HG03354 (cell line): ENCODE measurements around the gene ME3.
"Not testable (repeated sequence)": the region's sequence is repeated elsewhere in the genome, so short reads cannot be mapped to it uniquely, and the experiment has no call there.

ENCODE experiments used
- ATAC-seq: cut with Tn5 transposase; IDR thresholded peaks from one replicate; pipeline ENCODE4 v1.9.1; 2021; ENCODE audit warnings: mild to moderate bottlenecking; ENCODE audit not compliant: unreplicated experiment, poor library complexity, severe bottlenecking

Gene ME3

GRCh38 chr11:86535773-86536172 lies 136.6 kb downstream of the ME3 start:
- ATAC-seq = no peak

DNA sequence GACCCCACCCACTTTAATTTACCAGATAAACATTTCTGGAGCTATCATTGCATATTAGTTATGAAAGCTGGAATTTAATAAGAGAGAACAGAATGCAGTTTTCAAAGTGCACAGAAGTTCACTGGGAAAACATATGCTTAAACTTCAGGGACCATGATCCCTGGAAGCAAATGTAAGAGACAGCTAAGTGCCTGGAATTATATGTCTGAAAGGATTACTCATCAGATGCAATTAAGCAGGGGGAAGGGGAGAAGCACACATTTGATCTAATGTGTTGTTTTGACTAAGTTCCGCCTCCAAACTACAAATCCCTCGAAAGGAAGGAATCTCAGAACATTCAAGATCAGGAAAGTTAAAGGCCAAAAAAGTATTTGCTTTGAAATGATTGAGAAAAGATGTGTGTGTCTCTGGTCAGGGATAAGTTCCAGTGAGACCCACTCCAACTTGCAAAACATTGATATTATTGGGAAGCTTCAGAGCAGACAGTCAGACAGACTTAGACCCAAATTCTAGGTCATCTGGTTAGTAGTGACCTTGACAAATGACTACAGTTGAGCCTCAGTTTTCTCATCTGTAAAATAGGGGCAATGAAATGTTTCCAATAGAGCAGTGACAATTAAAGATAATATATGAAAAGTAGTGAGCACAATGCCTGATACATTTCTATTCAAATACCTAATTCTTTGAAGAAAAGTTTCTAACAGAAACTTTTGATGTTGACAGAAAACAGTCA lies 147.6 kb downstream of the ME3 start:
- no peak for ATAC-seq

DNA sequence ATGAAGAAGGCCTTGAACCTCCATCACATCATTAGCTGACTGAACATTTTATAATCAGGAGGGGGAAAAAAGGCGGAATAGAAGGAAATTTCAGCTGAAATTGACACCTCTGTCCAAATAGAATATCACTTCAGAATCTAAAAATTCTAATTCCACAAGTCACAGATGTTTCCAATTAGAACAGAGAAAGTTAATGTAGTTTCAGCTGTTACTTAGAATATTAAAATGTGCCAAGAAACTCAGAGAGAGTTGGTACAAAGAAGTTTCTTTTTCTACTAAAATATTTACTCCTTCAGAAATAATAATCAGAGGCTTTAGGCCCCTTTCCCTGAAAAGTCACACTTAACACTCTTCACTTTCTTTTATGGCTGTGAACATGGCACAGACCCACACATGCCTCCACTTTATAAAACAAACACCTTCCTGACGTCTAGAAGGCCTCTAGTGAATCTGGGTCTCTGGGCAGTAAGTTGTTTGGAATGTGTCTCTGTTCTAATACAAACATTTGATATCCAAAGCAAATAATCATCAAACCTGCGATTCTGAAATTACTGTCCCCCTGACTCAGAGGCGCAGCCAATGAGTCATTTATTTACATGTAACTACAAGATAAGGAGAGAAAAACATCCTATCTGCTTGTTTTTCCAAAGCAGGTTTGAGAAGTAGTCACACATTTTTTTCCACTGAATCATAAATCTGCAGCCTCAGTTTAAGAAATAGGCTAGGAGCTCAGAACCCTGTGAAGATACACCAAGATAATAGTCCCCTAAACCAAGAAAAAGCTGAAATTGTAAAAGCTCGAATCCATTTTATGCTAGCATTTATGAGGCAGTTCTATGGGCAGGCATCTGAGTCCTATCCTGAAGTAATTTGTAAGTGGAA lies 148.4 kb downstream of the ME3 start:
- ATAC-seq = no peak

GRCh38 chr11:86522512-86522911 lies 149.9 kb downstream of the ME3 start:
- ATAC-seq = not testable (repeated sequence)

- no peak for ATAC-seq
Measured at GRCh38 chr11:86519064-86519911, 153.1 kb downstream of the ME3 start.

DNA sequence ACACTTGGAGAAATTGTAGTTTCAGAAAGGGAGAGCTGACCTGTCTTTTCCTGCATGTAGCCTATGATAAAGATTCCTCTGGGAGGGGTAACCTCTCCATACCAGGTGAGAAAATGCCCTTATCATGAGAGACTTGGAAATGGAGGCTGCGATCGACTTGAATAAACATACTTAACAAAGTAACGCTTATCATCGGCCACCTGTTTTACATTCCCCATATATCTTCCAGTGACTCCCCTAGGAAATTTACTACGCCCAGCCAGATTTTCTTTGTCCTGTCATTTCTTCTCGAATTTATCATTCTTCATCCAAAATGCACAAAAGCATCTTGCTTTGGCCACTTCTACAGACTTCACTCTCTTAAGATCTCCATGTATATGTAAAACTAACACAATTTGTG lies 154.2 kb downstream of the ME3 start:
- ATAC-seq = no peak

DNA sequence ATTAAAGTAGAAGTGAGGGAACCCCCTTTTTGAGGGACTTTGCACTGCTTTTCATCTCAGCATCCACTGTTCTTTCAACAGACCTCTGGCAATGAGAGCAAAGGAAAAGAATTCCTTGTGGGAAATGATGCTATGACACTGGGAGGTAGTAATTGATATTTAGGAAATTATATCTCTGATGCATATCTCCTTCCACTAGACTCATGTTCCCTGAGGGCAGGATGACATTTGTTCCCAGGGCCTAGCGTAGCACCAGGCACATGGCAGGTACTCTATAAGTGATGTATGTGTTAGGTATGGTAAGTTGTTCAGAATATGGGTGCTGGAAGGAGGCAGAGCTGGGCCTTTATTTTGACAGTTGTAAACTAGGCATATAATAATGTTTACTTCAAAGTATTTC lies 154.9 kb downstream of the ME3 start:
- ATAC-seq = no peak

GRCh38 chr11:86515297-86516094 lies 156.9 kb downstream of the ME3 start:
- ATAC-seq = no peak

DNA sequence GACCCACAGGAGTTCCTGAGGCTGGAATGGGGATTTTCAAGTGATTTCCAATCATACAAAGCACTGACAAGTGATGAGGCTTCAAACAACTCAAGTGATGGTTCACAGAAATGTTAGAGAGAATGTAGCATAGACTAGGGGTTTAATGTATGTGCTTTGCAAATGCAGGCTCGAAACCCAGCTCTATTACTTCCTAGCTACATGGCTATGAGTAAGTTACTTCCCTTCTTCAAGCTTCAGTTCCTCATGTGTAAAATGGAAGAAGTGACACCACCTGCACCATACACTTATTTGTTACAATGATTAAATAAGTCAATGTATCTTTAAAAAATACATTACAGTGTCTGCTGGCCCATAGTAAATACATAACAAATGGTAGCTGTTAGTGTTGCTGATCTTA lies 158.0 kb downstream of the ME3 start:
- peak; percentile 58 for ATAC-seq

DNA sequence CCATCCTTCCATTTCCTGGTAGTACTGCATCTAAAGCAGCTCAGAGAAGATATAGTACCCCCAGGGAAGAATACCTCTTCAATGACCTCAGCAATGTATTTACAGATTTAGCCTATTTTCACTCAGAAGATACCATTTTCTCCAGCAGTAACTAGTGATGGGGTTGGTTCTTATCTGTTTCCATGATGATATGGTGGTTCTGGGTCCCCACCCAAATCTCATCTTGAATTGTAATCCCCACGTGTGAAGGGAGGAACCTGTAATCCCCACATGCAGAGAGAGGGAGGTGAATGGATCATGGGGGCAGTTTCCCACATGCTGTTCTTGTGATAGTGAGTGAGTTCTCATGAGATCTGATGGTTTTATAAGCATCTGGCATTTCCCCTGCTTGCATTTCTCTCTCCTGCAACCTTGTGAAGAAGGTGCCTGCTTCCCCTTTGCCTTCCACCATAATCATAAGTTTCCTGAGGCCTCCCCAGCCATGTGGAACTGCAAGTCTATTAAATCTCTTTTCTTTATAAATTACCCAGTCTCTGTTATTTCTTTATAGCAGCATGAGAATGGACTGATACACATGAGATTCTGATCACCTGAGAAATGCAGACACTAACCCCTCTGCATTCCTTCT lies 158.6 kb downstream of the ME3 start:
- no peak for ATAC-seq

- ATAC-seq = no peak
Measured at GRCh38 chr11:86513138-86513537, 159.3 kb downstream of the ME3 start.

DNA sequence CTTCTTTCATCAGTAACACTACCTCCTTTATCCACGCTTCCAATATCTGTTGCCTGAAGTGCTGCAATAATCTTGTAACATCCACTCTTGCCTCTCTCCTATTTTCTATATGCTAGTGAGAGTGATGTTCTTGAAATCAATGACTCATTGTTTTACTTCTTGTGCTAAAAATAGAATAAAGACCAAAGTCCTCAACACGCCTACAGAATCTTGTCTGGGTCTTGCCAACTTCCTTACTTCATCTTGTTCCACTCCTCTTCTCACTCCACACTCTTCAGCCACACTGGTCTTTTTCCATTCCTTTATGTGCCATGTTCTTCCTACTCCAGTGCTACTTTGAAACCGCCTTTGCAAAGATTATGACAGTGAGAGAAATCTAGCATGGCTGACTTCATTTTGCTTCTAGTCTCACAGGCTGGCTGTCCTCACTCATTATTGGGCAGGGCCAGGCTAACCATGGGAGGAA lies 161.3 kb downstream of the ME3 start:
- peak; percentile 68 for ATAC-seq

DNA sequence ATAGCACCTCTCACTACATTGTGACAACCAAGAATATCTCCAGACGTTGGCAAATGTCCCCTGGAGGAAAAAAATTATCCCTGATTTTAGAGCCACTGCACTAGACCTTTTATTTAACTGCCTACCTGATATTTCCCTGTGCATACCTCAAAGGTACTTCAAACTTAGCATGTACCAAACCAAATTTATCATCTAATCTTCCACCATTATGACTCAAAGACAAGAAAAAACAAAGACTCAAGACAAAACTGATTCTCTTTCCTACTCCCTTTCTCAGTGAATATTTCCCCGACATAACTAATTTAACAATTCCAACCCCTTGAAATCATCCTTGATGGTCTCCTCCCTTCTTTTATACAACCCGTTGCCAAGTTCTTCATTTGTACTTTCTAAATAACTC lies 161.7 kb downstream of the ME3 start:
- ATAC-seq = no peak

DNA sequence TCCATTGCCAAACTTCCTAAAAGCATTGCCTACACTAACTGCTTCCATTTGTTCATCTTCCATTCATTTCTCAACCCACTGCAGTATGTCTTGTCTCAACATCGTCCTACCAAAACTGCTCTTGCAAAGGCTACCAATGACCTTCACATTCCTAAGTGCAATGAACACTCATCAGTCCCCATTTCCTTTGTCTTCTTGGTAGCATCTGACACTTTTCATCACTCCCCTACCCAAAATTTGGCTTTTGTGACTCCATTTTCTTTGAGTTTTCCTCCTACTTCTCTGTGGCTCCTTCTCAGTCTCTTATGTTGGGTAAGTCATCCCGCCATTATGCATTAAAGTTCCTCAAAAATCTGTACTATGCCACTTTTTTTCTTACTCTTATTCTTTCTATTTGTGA lies 162.3 kb downstream of the ME3 start:
- ATAC-seq = no peak

GRCh38 chr11:86509588-86509974 lies 162.8 kb downstream of the ME3 start:
- ATAC-seq = no peak

- no peak for ATAC-seq
Measured at GRCh38 chr11:86508604-86509587, 163.5 kb downstream of the ME3 start.

DNA sequence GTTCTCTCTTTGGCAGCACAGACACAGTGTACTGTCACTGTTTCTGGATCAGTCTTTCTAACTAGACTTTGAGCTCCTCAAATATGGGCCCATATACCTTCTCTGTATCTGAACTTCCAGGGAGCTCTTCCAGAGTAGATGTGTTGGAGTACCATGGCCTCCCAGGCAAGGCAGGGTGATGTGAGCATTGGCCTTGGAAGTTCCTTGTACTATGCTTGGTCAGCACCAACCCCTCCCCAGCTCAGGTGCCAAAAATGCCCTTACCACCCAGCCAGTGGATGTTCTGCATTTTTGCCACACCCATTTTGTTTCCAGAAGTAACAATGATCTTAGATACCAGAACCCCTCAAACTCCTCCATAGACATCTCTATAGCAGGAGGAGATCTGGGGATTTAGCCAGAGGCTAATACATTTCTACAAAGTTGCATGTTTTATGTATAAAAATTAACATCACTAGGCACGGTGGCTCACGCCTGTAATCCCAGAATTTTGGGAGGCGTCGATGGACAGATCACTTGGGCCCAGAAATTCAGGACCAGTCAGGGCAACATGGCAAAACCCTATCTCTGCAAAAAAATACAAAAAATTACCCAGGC lies 165.1 kb downstream of the ME3 start:
- ATAC-seq = no peak
